ENCODE results near the gene MAP2K2. TPM values are rescaled to one million over a fixed set of nuclear protein-coding genes. Genes with fewer than 3 reads are reported as not detected.

Gene MAP2K2
- total RNA-seq, 2 donors from 2014 or later = 56.8 to 92.0 TPM

- intact Hi-C loops (cut with DNase I) = no loop called here
- Histone ChIP-seq H3K4me3 (no peak overlapping the region), H3K27ac (no peak overlapping the region), H3K9me3 (no peaks in the 10 kb centered on the region), H3K27me3 (no peaks in the 10 kb centered on the region), H3K36me3 (replicated peaks in 1 of 2; ENCODE audit: insufficient read depth in 1 of 2, low read depth in 2 of 2) (peaks cover 0 to 7% of the 10 kb centered on the region in 2 donors), H3K4me1 (no peaks in the 10 kb centered on the region)
- no peak for DNase-seq
- ATAC-seq = no peak
- 93% methylated on average over 4 of the region's 19 CpGs; no CpG with 5 or more reads in 1 of the 2 donors for WGBS, 2 donors
- TF ChIP-seq POLR2A (IDR thresholded peaks at IDR 0.05) = no peak
- TF ChIP-seq, protein P1, sequence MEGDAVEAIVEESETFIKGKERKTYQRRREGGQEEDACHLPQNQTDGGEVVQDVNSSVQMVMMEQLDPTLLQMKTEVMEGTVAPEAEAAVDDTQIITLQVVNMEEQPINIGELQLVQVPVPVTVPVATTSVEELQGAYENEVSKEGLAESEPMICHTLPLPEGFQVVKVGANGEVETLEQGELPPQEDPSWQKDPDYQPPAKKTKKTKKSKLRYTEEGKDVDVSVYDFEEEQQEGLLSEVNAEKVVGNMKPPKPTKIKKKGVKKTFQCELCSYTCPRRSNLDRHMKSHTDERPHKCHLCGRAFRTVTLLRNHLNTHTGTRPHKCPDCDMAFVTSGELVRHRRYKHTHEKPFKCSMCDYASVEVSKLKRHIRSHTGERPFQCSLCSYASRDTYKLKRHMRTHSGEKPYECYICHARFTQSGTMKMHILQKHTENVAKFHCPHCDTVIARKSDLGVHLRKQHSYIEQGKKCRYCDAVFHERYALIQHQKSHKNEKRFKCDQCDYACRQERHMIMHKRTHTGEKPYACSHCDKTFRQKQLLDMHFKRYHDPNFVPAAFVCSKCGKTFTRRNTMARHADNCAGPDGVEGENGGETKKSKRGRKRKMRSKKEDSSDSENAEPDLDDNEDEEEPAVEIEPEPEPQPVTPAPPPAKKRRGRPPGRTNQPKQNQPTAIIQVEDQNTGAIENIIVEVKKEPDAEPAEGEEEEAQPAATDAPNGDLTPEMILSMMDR (IDR thresholded peaks at IDR 0.05) = no peak
These were observed 29.6 kb downstream of the MAP2K2 start for GRCh38 chr19:4094291-4094690.

GRCh38 chr19:4093643-4094175 is 30.2 kb downstream of the MAP2K2 start:
- WGBS, 2 donors = 92 to 95% methylated on average over 5 to 18 of the region's 18 CpGs
- TF ChIP-seq, protein P1 (IDR thresholded peaks at IDR 0.05) = no peak
- H3K4me3 ChIP-seq = no peak overlapping the region
- DNase-seq (no peak), ATAC-seq (no peak)
- H3K27ac ChIP-seq = no peak overlapping the region
- no peaks in the 10 kb centered on the region for H3K9me3 ChIP-seq
- H3K36me3 ChIP-seq (replicated peaks in 1 of 2; ENCODE audit: insufficient read depth in 1 of 2, low read depth in 2 of 2) = peaks cover 0 to 4% of the 10 kb centered on the region in 2 donors
- H3K4me1 ChIP-seq = no peaks in the 10 kb centered on the region
- intact Hi-C loops (cut with DNase I) = no loop called here
- H3K27me3 ChIP-seq = no peaks in the 10 kb centered on the region

DNA sequence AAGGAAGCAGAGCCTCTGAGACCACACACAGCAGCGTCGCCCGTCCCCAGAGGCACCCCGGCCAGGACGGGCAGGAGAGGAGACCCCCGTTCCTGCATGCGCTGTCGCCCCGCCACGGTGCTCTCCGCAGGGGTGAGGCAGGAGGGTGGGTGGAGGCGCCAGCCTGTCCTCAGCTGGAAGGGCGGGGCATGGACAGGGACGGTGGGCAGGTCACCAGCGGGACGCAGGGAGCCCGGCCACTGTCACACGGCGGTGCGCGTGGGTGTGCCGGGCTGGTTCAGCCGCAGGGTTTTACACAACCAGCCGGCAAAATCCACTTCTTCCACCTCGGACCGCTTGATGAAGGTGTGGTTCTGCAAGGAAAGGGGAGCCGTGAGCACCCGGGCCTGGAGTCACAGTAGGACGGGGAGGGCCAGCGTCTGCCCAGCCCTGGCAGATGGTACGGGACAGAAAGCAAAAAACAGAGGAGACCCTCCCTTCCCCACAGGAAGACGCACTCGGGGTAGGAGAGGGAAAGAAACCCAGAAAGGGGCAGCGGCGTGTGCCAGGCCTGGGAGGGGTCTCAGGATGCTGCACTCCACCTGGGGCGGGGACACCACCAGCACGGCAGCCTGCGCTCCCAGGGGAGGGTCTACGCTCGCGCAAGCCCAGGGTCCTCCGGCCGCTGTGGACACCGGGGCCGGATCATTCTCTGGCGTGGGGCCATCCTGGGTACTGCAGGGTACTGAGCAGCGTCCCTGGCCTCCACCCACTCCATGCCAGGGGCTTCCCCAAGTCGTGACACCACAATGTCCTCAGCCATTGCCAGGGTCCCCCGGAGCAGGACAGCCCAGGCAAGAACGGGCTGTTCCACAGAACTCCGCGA is 33.3 kb downstream of the MAP2K2 start:
- Histone ChIP-seq H3K9me3 (no peaks in the 10 kb centered on the region), H3K27ac (no peak overlapping the region), H3K4me3 (no peak overlapping the region), H3K4me1 (no peaks in the 10 kb centered on the region), H3K36me3 (replicated peaks in 1 of 2; ENCODE audit: insufficient read depth in 1 of 2, low read depth in 2 of 2) (peaks cover 0 to 2% of the 10 kb centered on the region in 2 donors), H3K27me3 (no peaks in the 10 kb centered on the region)
- ATAC-seq = no peak
- TF ChIP-seq POLR2A (IDR thresholded peaks at IDR 0.05) = no peak
- TF ChIP-seq, protein P1 (IDR thresholded peaks at IDR 0.05) = no peak
- intact Hi-C loops (cut with DNase I) = no loop called here
- 86 to 87% methylated on average over 29 to 45 of the region's 52 CpGs for WGBS, 2 donors
- DNase-seq = no peak

GRCh38 chr19:4089946-4090345 is 34.0 kb downstream of the MAP2K2 start:
- H3K4me3 ChIP-seq = no peak overlapping the region
- intact Hi-C loops (cut with DNase I) = no loop called here
- TF ChIP-seq, protein P1 (IDR thresholded peaks at IDR 0.05) = no peak
- no peak for TF ChIP-seq POLR2A (IDR thresholded peaks at IDR 0.05)
- H3K4me1 ChIP-seq = no peaks in the 10 kb centered on the region
- WGBS, 2 donors = 89 to 92% methylated on average over 14 to 20 of the region's 22 CpGs
- no peak for ATAC-seq
- peaks cover 0 to 2% of the 10 kb centered on the region in 2 donors for H3K36me3 ChIP-seq (replicated peaks in 1 of 2; ENCODE audit: insufficient read depth in 1 of 2, low read depth in 2 of 2)
- no peaks in the 10 kb centered on the region for H3K9me3 ChIP-seq
- no peak for DNase-seq
- H3K27me3 ChIP-seq = no peaks in the 10 kb centered on the region
- no peak overlapping the region for H3K27ac ChIP-seq

All from body of pancreas (tissue), 4 donors.